GM12865 (cell line): Measurements from ENCODE around the gene CBX7.

Experiments used
- DNase-seq: peaks from one replicate; pipeline ENCODE4 v3.0.0; 2010; ENCODE audit warnings: low read depth
- H3K4me3 ChIP-seq: 2 replicates; pipeline ENCODE4 v1.5.1; 2011; ENCODE audit warnings: mild to moderate bottlenecking, low read depth, low read length, control low read depth
- CTCF ChIP-seq: IDR thresholded peaks from 2 replicates; pipeline ENCODE4 v1.5.1; 2011; ENCODE audit warnings: low read length, control low read depth, low read depth, inconsistent platforms; ENCODE audit not compliant: insufficient read depth; ENCODE audit errors: missing control alignments

The CBX7 gene

GRCh38 chr22:39098026-39098425 is 54.5 kb downstream of the CBX7 start:
- peak overlapping the region; percentile 82 for H3K4me3 ChIP-seq
- peak; percentile 96 for DNase-seq
- TF ChIP-seq CTCF: no peak

DNA sequence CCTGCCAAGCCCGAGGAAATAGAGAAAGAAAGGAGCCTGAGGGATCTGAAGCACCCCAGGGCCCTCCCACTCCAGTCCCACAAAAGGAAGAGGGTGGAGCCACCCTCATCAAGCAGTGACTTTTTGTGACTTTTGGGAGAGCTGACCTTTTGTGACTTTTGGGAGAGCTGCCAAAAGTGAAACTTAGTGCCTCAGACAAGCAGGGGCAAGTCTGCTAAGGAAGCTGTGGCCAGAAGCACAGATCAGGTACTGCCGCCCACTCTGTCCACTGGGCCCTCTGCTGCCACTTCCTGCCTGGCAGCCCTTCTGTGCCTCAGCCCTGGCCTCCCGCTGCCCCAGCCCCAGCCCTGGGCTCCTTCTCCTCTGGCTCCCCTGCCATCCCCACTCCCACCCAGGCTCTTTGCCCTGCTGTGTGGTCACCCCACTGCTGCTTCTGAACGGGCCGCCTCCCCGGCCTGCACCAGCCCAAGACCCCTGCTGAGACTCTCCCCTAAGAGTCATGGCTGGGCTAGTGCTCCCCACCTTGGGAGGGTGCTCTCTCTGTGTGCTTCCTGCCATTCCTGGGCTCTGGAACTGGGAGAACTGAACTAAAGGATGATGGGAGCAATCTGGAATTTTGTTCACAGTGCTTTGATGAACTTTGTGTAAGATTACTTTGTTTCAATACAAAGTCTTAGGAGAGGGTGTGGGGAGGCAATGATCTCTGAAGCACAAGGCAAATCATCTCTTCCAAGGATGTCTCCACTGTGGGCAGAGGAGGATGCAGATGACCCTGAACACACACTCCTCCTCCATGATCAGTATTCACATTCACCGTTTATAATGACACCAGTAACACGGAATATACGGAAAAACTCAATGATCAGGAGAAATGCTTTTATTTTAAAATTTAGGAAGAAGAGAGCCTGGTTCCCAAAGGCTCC is 55.1 kb downstream of the CBX7 start, which contains the start of gene APOBEC3H:
TSS of gene APOBEC3H (plus strand) at position 147 of the 923 bp plus-strand sequence. CDS start 3,035 bp downstream, outside the sequence.
- no peak for TF ChIP-seq CTCF
- H3K4me3 ChIP-seq: peak within 1 kb of the TSS; percentile 82
- peak; percentile 94 for DNase-seq

DNA sequence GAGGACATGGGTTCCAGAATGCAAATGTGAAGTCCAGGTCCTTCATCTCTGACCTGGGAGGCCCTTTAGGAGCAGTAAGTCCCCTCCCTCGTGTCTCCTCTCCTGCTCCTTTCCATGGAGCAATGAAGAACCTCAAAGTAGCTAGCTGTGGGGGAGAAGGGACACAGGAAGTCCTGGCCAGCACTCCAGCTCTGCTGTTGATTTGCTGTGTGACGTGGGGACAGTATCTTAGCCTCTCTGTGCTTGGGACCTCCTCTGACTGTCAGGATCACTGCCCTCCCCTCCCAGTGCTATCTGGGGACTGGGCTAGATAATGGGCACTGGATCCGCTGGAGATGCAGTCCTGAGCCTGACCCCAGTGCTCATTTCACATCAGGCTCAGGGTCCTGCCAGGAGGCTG is 56.5 kb downstream of the CBX7 start:
- no peak for DNase-seq
- no peak for TF ChIP-seq CTCF

GRCh38 chr22:39094717-39095389 is 57.6 kb downstream of the CBX7 start:
- TF ChIP-seq CTCF: no peak
- no peak overlapping the region for H3K4me3 ChIP-seq

More for the DNA sequence above, 56.5 kb downstream of the CBX7 start:
- H3K4me3 ChIP-seq: peak overlapping the region; percentile 11; the same call in 1 of the 2 replicates

GRCh38 chr22:39092111-39092862 is 60.2 kb downstream of the CBX7 start:
- no peak for TF ChIP-seq CTCF
- H3K4me3 ChIP-seq: no peak overlapping the region
- DNase-seq: peak; percentile 86

More at GRCh38 chr22:39094717-39095389, 57.6 kb downstream of the CBX7 start:
- DNase-seq: no peak
